HG03469 (cell line): ENCODE data around the gene PLA2G15.

Experiments used
- ATAC-seq: cut with Tn5 transposase; IDR thresholded peaks from one replicate; pipeline ENCODE4 v1.9.1; 2021; ENCODE audit warnings: mild to moderate bottlenecking, moderate library complexity, moderate number of reproducible peaks; ENCODE audit not compliant: unreplicated experiment

The PLA2G15 gene

GRCh38 chr16:68251832-68252231 lies 6.7 kb downstream of the PLA2G15 start:
- ATAC-seq, result no peak

- no peak for ATAC-seq
These were observed 7.2 kb downstream of the PLA2G15 start for GRCh38 chr16:68252383-68252782.

- no peak for ATAC-seq
These were observed 8.5 kb downstream of the PLA2G15 start for GRCh38 chr16:68253721-68254120.

- ATAC-seq, result no peak
These were observed 10.5 kb downstream of the PLA2G15 start for GRCh38 chr16:68255712-68256111.

GRCh38 chr16:68257251-68257905 lies 12.2 kb downstream of the PLA2G15 start:
- ATAC-seq, result no peak

- no peak for ATAC-seq
These were observed 13.0 kb downstream of the PLA2G15 start for GRCh38 chr16:68257906-68258800.

GRCh38 chr16:68259007-68259825 lies 14.0 kb downstream of the PLA2G15 start:
- ATAC-seq, result no peak

GRCh38 chr16:68263559-68264127 lies 18.5 kb downstream of the PLA2G15 start:
- no peak for ATAC-seq

- peak; percentile 39 for ATAC-seq
These were observed 19.2 kb downstream of the PLA2G15 start, which contains the start of gene SLC7A6 for GRCh38 chr16:68264128-68265077. Gene SLC7A6 (plus strand): TSS chr16:68264526. CDS start chr16:68274727, 10,201 bp downstream.

- no peak for ATAC-seq
These were observed 20.1 kb downstream of the PLA2G15 start for GRCh38 chr16:68265078-68265920.

- ATAC-seq, result no peak
These were observed 22.6 kb downstream of the PLA2G15 start for GRCh38 chr16:68267612-68268405.

GRCh38 chr16:68269793-68270192 lies 24.6 kb downstream of the PLA2G15 start:
- no peak for ATAC-seq

GRCh38 chr16:68270353-68270752 lies 25.2 kb downstream of the PLA2G15 start:
- no peak for ATAC-seq

GRCh38 chr16:68272507-68273209 lies 27.5 kb downstream of the PLA2G15 start:
- ATAC-seq, result no peak

- ATAC-seq, result no peak
These were observed 28.3 kb downstream of the PLA2G15 start for GRCh38 chr16:68273459-68273858.

GRCh38 chr16:68273896-68274295 lies 28.7 kb downstream of the PLA2G15 start:
- no peak for ATAC-seq

- no peak for ATAC-seq
These were observed 29.3 kb downstream of the PLA2G15 start for GRCh38 chr16:68274441-68274840.
